Neuronal stem cell (in vitro differentiated cells): ENCODE data around the gene ANKEF1.

ENCODE experiments used
- DNase-seq: peaks from one replicate; pipeline ENCODE4 v3.0.0-alpha.2; 2013; ENCODE audit warnings: low spot score
- H2AFZ ChIP-seq: one replicate; pipeline ENCODE4 v1.6.1; 2013; ENCODE audit warnings: mild to moderate bottlenecking, low read length, inconsistent platforms
- H2AK5ac ChIP-seq: 2 replicates; pipeline ENCODE4 v1.6.1; 2013; ENCODE audit warnings: low read depth, mild to moderate bottlenecking, inconsistent platforms, low read length, moderate library complexity, mixed read lengths
- H2BK120ac ChIP-seq: 2 replicates; pipeline ENCODE4 v1.6.1; 2013; ENCODE audit warnings: low read depth, mild to moderate bottlenecking, inconsistent platforms, low read length, moderate library complexity, mixed read lengths
- H2BK12ac ChIP-seq: one replicate; pipeline ENCODE4 v1.6.1; 2013; ENCODE audit warnings: low read length, inconsistent platforms
- H2BK15ac ChIP-seq: 2 replicates; pipeline ENCODE4 v1.6.1; 2013; ENCODE audit warnings: mild to moderate bottlenecking, low read length, inconsistent platforms, mixed read lengths
- H2BK5ac ChIP-seq: one replicate; pipeline ENCODE4 v1.6.1; 2013; ENCODE audit warnings: inconsistent platforms, mild to moderate bottlenecking, low read length, moderate library complexity
- H3K14ac ChIP-seq: one replicate; pipeline ENCODE4 v1.6.1; 2013; ENCODE audit warnings: low read length, inconsistent platforms
- H3K18ac ChIP-seq: 2 replicates; pipeline ENCODE4 v1.6.1; 2013; ENCODE audit warnings: low read length, inconsistent platforms
- H3K23ac ChIP-seq: 2 replicates; pipeline ENCODE4 v1.6.1; 2013; ENCODE audit warnings: low read depth, mild to moderate bottlenecking, mixed read lengths, low read length, inconsistent platforms; ENCODE audit not compliant: poor library complexity
- H3K27ac ChIP-seq: replicated peaks from 3 replicates; pipeline ENCODE4 v1.5.1; 2013; ENCODE audit warnings: low read length, inconsistent platforms
- H3K27me3 ChIP-seq, 3 experiments: 2 replicates each; pipeline ENCODE4 v1.6.1; 2013; ENCODE audit warnings: low read length in 3 of 3, mild to moderate bottlenecking in 2 of 3, inconsistent platforms in 1 of 3, low read depth in 1 of 3, mixed read lengths in 1 of 3, moderate library complexity in 1 of 3; ENCODE audit not compliant: control insufficient read depth in 3 of 3, insufficient read depth in 3 of 3
- H3K36me3 ChIP-seq, 2 donors: replicated peaks in 1 of 2; 2 replicates each; pipeline ENCODE4 v1.6.1; 2013; ENCODE audit warnings: low read length in 2 of 2; ENCODE audit not compliant: control insufficient read depth in 2 of 2, insufficient read depth in 2 of 2
- H3K4ac ChIP-seq: 2 replicates; pipeline ENCODE4 v1.6.1; 2013; ENCODE audit warnings: inconsistent platforms, mild to moderate bottlenecking, low read length, moderate library complexity
- H3K4me1 ChIP-seq, 2 donors: 1 replicate in 1 of 2; 2 replicates in 1 of 2; pipeline ENCODE4 v1.6.1; 2013; ENCODE audit warnings: low read length in 2 of 2, low read depth in 1 of 2; ENCODE audit not compliant: control insufficient read depth in 2 of 2, insufficient read depth in 1 of 2
- H3K4me2 ChIP-seq: one replicate; pipeline ENCODE4 v1.6.1; 2013; ENCODE audit warnings: mild to moderate bottlenecking, low read length, inconsistent platforms; ENCODE audit not compliant: insufficient read depth, poor library complexity, severe bottlenecking
- H3K4me3 ChIP-seq, 2 donors: 2 replicates each; pipeline ENCODE4 v1.5.1; 2013; ENCODE audit warnings: low read length in 2 of 2, mild to moderate bottlenecking in 2 of 2, inconsistent platforms in 1 of 2, moderate library complexity in 1 of 2
- H3K79me1 ChIP-seq: one replicate; pipeline ENCODE4 v1.6.1; 2013; ENCODE audit warnings: low read depth, mild to moderate bottlenecking, inconsistent platforms, low read length, moderate library complexity
- H3K9ac ChIP-seq: one replicate; pipeline ENCODE4 v1.6.1; 2013; ENCODE audit warnings: mild to moderate bottlenecking, low read depth, low read length, inconsistent platforms; ENCODE audit not compliant: poor library complexity
- H3K9me3 ChIP-seq, 2 donors: replicated peaks in 1 of 2; 2 replicates each; pipeline versions ENCODE3 to v1.6.1; 2013; ENCODE audit warnings: low read length in 2 of 2, mild to moderate bottlenecking in 2 of 2, inconsistent platforms in 1 of 2, low read depth in 1 of 2, mixed read lengths in 1 of 2, moderate library complexity in 1 of 2; ENCODE audit not compliant: control insufficient read depth in 2 of 2, insufficient read depth in 1 of 2
- H4K8ac ChIP-seq: one replicate; pipeline ENCODE4 v1.6.1; 2013; ENCODE audit warnings: low read depth, mild to moderate bottlenecking, inconsistent platforms, low read length, moderate library complexity
- H4K91ac ChIP-seq: one replicate; pipeline ENCODE4 v1.6.1; 2013; ENCODE audit warnings: low read length, low read depth, mild to moderate bottlenecking, inconsistent platforms; ENCODE audit not compliant: poor library complexity
- WGBS, 2 donors: extraction: QIAGEN DNeasy Blood & Tissue Kit; methylation state at CpG; one replicate each; pipeline ENCODE4 v1.1.7; 2013; ENCODE audit warnings: missing lambda C conversion rate in 2 of 2, mixed read lengths in 1 of 2; ENCODE audit not compliant: insufficient read length in 2 of 2, insufficient replicate concordance in 1 of 2; ENCODE audit errors: extremely low coverage in 2 of 2; 5-methylcytosine and 5-hydroxymethylcytosine counted together

ANKEF1 gene

GRCh38 chr20:10075606-10076005, 40.8 kb downstream of the ANKEF1 start:
- H2BK120ac ChIP-seq: no peak overlapping the region
- no peaks in the 10 kb centered on the region for H3K79me1 ChIP-seq
- DNase-seq: no peak
- H3K9ac ChIP-seq: no peak overlapping the region
- H2BK12ac ChIP-seq: no peak overlapping the region
- no peak overlapping the region for H3K27ac ChIP-seq
- H3K4me1 ChIP-seq: no peaks in the 10 kb centered on the region
- H3K18ac ChIP-seq: no peak overlapping the region
- no peak overlapping the region for H2AK5ac ChIP-seq
- no peak overlapping the region for H3K23ac ChIP-seq
- no peak overlapping the region for H3K4ac ChIP-seq
- WGBS, 2 donors: no CpG with 5 or more reads among the region's 2 CpGs
- H2AFZ ChIP-seq: no peak overlapping the region
- H2BK5ac ChIP-seq: no peak overlapping the region
- no peak overlapping the region for H3K14ac ChIP-seq
- H3K36me3 ChIP-seq: no peaks in the 10 kb centered on the region
- no peak overlapping the region for H4K91ac ChIP-seq
- no peak overlapping the region for H4K8ac ChIP-seq
- no peak overlapping the region for H2BK15ac ChIP-seq
- no peak overlapping the region for H3K4me3 ChIP-seq
- H3K4me2 ChIP-seq: no peak overlapping the region
- no peaks in the 10 kb centered on the region for H3K9me3 ChIP-seq
- H3K27me3 ChIP-seq: no peaks in the 10 kb centered on the region

- Histone ChIP-seq H3K4ac (no peak overlapping the region), H3K36me3 (no peaks in the 10 kb centered on the region), H3K27ac (no peak overlapping the region), H3K14ac (no peak overlapping the region), H4K8ac (no peak overlapping the region), H2BK15ac (no peak overlapping the region), H3K27me3 (no peaks in the 10 kb centered on the region), H3K9me3 (no peaks in the 10 kb centered on the region), H2BK12ac (no peak overlapping the region), H2AFZ (no peak overlapping the region), H3K4me1 (no peaks in the 10 kb centered on the region), H2AK5ac (no peak overlapping the region), H2BK5ac (no peak overlapping the region), H2BK120ac (no peak overlapping the region), H3K9ac (no peak overlapping the region), H3K4me2 (no peak overlapping the region), H3K79me1 (no peaks in the 10 kb centered on the region), H3K23ac (no peak overlapping the region), H3K4me3 (no peak overlapping the region), H3K18ac (no peak overlapping the region), H4K91ac (no peak overlapping the region)
- DNase-seq: no peak
- WGBS, 2 donors: no CpG with 5 or more reads among the region's 5 CpGs
These were observed 41.6 kb downstream of the ANKEF1 start for GRCh38 chr20:10076126-10077080.

- Histone ChIP-seq H2BK120ac (no peak overlapping the region), H2BK15ac (no peak overlapping the region), H3K18ac (no peak overlapping the region), H3K9me3 (no peaks in the 10 kb centered on the region), H3K9ac (no peak overlapping the region), H3K4me1 (no peaks in the 10 kb centered on the region), H3K36me3 (no peaks in the 10 kb centered on the region), H3K14ac (no peak overlapping the region), H3K4ac (no peak overlapping the region), H2AFZ (no peak overlapping the region), H3K79me1 (no peaks in the 10 kb centered on the region), H3K4me3 (no peak overlapping the region), H3K27ac (no peak overlapping the region), H3K23ac (no peak overlapping the region), H2AK5ac (no peak overlapping the region), H3K4me2 (no peak overlapping the region), H2BK5ac (no peak overlapping the region), H4K8ac (no peak overlapping the region), H3K27me3 (no peaks in the 10 kb centered on the region), H2BK12ac (no peak overlapping the region), H4K91ac (no peak overlapping the region)
- DNase-seq: no peak
- WGBS, 2 donors: no CpG with 5 or more reads among the region's 4 CpGs
These were observed 42.3 kb downstream of the ANKEF1 start for GRCh38 chr20:10077081-10077471.

GRCh38 chr20:10077886-10078285, 43.1 kb downstream of the ANKEF1 start:
- no peak overlapping the region for H3K14ac ChIP-seq
- no peak overlapping the region for H3K4me2 ChIP-seq
- no peak overlapping the region for H3K4ac ChIP-seq
- no peak overlapping the region for H2BK12ac ChIP-seq
- no peaks in the 10 kb centered on the region for H3K9me3 ChIP-seq
- no peak overlapping the region for H3K27ac ChIP-seq
- H2BK120ac ChIP-seq: no peak overlapping the region
- no peak for DNase-seq
- H3K18ac ChIP-seq: no peak overlapping the region
- H3K4me3 ChIP-seq: no peak overlapping the region
- no peak overlapping the region for H2BK5ac ChIP-seq
- H2AK5ac ChIP-seq: no peak overlapping the region
- no peaks in the 10 kb centered on the region for H3K27me3 ChIP-seq
- no peak overlapping the region for H3K23ac ChIP-seq
- WGBS, 2 donors: no CpG with 5 or more reads among the region's 2 CpGs
- no peak overlapping the region for H4K91ac ChIP-seq
- H2BK15ac ChIP-seq: no peak overlapping the region
- H4K8ac ChIP-seq: no peak overlapping the region
- H3K36me3 ChIP-seq: no peaks in the 10 kb centered on the region
- no peaks in the 10 kb centered on the region for H3K4me1 ChIP-seq
- no peaks in the 10 kb centered on the region for H3K79me1 ChIP-seq
- H2AFZ ChIP-seq: no peak overlapping the region
- no peak overlapping the region for H3K9ac ChIP-seq
